SK-N-SH (cell line): ENCODE measurements around the gene HEMGN. TPM values are rescaled to one million over a fixed set of nuclear protein-coding genes. Genes with fewer than 3 reads are reported as not detected.

ENCODE experiments used
- CTCF ChIA-PET: fragments of 300-600, 350-600 bp; formaldehyde crosslinking; extraction: SDS; loops from one replicate; lab custom pipeline; 2021; lab: Yijun Ruan, JAX
- POLR2A ChIA-PET: fragments of 350-600 bp; sonication (Branson Sonifier 250); formaldehyde crosslinking; extraction: SDS; loops from one replicate; lab custom pipeline; 2020; ENCODE audit warnings: antibody characterized with exemption, inconsistent platforms; lab: Yijun Ruan, JAX
- DNase-seq: peaks from one replicate; pipeline ENCODE4 v3.0.0; 2012
- H2AFZ ChIP-seq: fragments of 200-600 bp; sonication (generic); 2 replicates; pipeline ENCODE4 v1.8.1; 2016; ENCODE audit warnings: antibody characterized with exemption, mild to moderate bottlenecking, low read depth
- H3F3A ChIP-seq: fragments of 200-600 bp; sonication (generic); replicated peaks from 2 replicates; pipeline ENCODE3; 2016; ENCODE audit warnings: antibody characterized with exemption, mild to moderate bottlenecking; ENCODE audit not compliant: insufficient read depth
- H3K27ac ChIP-seq, 2 experiments: fragments of 200-500 bp in 1 of 2; fragments of 200-600 bp in 1 of 2; sonication (Bioruptor generic) in 1 of 2; sonication (generic), shearing (Covaris generic) in 1 of 2; 2 replicates each; pipeline versions ENCODE4 v1.5.1 to v1.6.1; 2014 to 2016; ENCODE audit warnings: low read depth in 2 of 2, inconsistent platforms in 1 of 2, low read length in 1 of 2, mild to moderate bottlenecking in 1 of 2, mixed read lengths in 1 of 2
- H3K27me3 ChIP-seq: fragments of 200-600 bp; sonication (generic), shearing (Covaris generic); 2 replicates; pipeline ENCODE4 v1.6.1; 2016; ENCODE audit warnings: mixed run types; ENCODE audit not compliant: insufficient read depth
- H3K36me3 ChIP-seq, 2 experiments: fragments of 200-500 bp in 1 of 2; fragments of 200-600 bp in 1 of 2; sonication (Bioruptor generic) in 1 of 2; sonication (generic) in 1 of 2; replicated peaks in 1 of 2; 2 replicates each; pipeline versions ENCODE3 to v1.5.1; 2014 to 2016; ENCODE audit warnings: low read length in 1 of 2, mild to moderate bottlenecking in 1 of 2; ENCODE audit not compliant: insufficient read depth in 2 of 2, control insufficient read depth in 1 of 2
- H3K4me1 ChIP-seq, 2 experiments: fragments of 200-500 bp in 1 of 2; fragments of 200-600 bp in 1 of 2; sonication (Bioruptor generic) in 1 of 2; sonication (generic), shearing (Covaris generic) in 1 of 2; 2 replicates each; pipeline versions ENCODE4 v1.5.1 to v1.6.1; 2014 to 2016; ENCODE audit warnings: low read depth in 1 of 2, low read length in 1 of 2, mixed run types in 1 of 2; ENCODE audit not compliant: insufficient read depth in 2 of 2, control insufficient read depth in 1 of 2
- H3K4me2 ChIP-seq: fragments of 200-600 bp; sonication (generic), shearing (Covaris generic); 2 replicates; pipeline ENCODE4 v1.6.1; 2017; ENCODE audit warnings: mixed run types
- H3K4me3 ChIP-seq, 2 experiments: fragments of 200-500 bp in 1 of 2; fragments of 200-600 bp in 1 of 2; sonication (Bioruptor generic) in 1 of 2; sonication (generic), shearing (Covaris generic) in 1 of 2; 2 replicates each; pipeline versions ENCODE4 v1.5.1 to v1.8.1; 2014 to 2016; ENCODE audit warnings: low read depth in 2 of 2, inconsistent platforms in 1 of 2, low read length in 1 of 2, mild to moderate bottlenecking in 1 of 2, mixed read lengths in 1 of 2, moderate library complexity in 1 of 2
- H3K79me2 ChIP-seq: fragments of 200-600 bp; sonication (generic); 2 replicates; pipeline ENCODE4 v1.8.1; 2017; ENCODE audit warnings: mild to moderate bottlenecking; ENCODE audit not compliant: insufficient read depth
- H3K9ac ChIP-seq: fragments of 200-600 bp; sonication (generic); 2 replicates; pipeline ENCODE4 v1.6.1; 2017; ENCODE audit warnings: mixed run types
- H3K9me2 ChIP-seq: fragments of 200-600 bp; sonication (generic); 2 replicates; pipeline ENCODE4 v1.6.1; 2017; ENCODE audit warnings: mixed run types
- H3K9me3 ChIP-seq: fragments of 200-600 bp; sonication (generic); 2 replicates; pipeline ENCODE4 v1.6.1; 2017; ENCODE audit warnings: mixed run types, mild to moderate bottlenecking, moderate library complexity
- H4K20me1 ChIP-seq: fragments of 200-600 bp; sonication (generic); 2 replicates; pipeline ENCODE4 v1.6.1; 2017; ENCODE audit warnings: mild to moderate bottlenecking, mixed run types; ENCODE audit not compliant: insufficient read depth
- CHD2 ChIP-seq: fragments of 150-350 bp; IDR thresholded peaks from 2 replicates; pipeline ENCODE4 v1.6.1; 2018; ENCODE audit warnings: low read length; ENCODE audit not compliant: partially characterized antibody
- CTCF ChIP-seq: fragments of 200-600 bp; sonication (generic); IDR thresholded peaks from 2 replicates; pipeline ENCODE4 v1.6.1; 2017; ENCODE audit warnings: antibody characterized with exemption, mild to moderate bottlenecking, moderate library complexity
- FOSL2 ChIP-seq: IDR thresholded peaks from 2 replicates; pipeline ENCODE4 v1.4.0; 2012; ENCODE audit warnings: low read depth, mild to moderate bottlenecking, moderate library complexity, borderline replicate concordance
- FOXJ3 ChIP-seq: sonication (generic); formaldehyde crosslinking; IDR thresholded peaks from 2 replicates; pipeline ENCODE4 v1.5.1; 2020; ENCODE audit warnings: mild to moderate bottlenecking, missing genetic modification reagents
- FOXM1 ChIP-seq: IDR thresholded peaks from 2 replicates; pipeline ENCODE4 v1.4.0; 2012; ENCODE audit warnings: low read depth, mild to moderate bottlenecking
- GABPA ChIP-seq: IDR thresholded peaks from 2 replicates; pipeline ENCODE4 v1.4.0; 2012; ENCODE audit warnings: low read depth, mild to moderate bottlenecking
- GATA2 ChIP-seq: sonication (generic); formaldehyde crosslinking; IDR thresholded peaks from 2 replicates; pipeline ENCODE4 v1.5.0; 2020; ENCODE audit warnings: mild to moderate bottlenecking, missing genetic modification reagents
- JUND ChIP-seq: IDR thresholded peaks from 2 replicates; pipeline ENCODE4 v1.4.0; 2012
- MEF2A ChIP-seq: IDR thresholded peaks from 2 replicates; pipeline ENCODE4 v1.4.0; 2012; ENCODE audit warnings: low read depth, borderline replicate concordance
- MXI1 ChIP-seq: IDR thresholded peaks from 2 replicates; pipeline ENCODE4 v1.6.1; 2012; ENCODE audit warnings: mild to moderate bottlenecking, low read depth, low read length, improper control_type of control experiment
- NFIC ChIP-seq: IDR thresholded peaks from 2 replicates; pipeline ENCODE4 v1.4.0; 2012; ENCODE audit warnings: borderline replicate concordance
- RAD21 ChIP-seq: IDR thresholded peaks from 2 replicates; pipeline ENCODE4 v1.6.1; 2012; ENCODE audit warnings: mild to moderate bottlenecking, low read length
- RFX5 ChIP-seq: IDR thresholded peaks from 2 replicates; pipeline ENCODE4 v1.6.1; 2012; ENCODE audit warnings: mild to moderate bottlenecking, improper control_type of control experiment, low read length
- SMC3 ChIP-seq: IDR thresholded peaks from 2 replicates; pipeline ENCODE4 v1.6.1; 2012; ENCODE audit warnings: low read depth, low read length, improper control_type of control experiment
- TAF1 ChIP-seq: IDR thresholded peaks from 2 replicates; pipeline ENCODE4 v1.6.1; 2012; ENCODE audit warnings: low read depth, mild to moderate bottlenecking, low read length, moderate library complexity, borderline replicate concordance
- TCF12 ChIP-seq: IDR thresholded peaks from 2 replicates; pipeline ENCODE4 v1.4.0; 2012
- TEAD4 ChIP-seq: IDR thresholded peaks from 2 replicates; pipeline ENCODE4 v1.4.0; 2012; ENCODE audit warnings: mild to moderate bottlenecking, borderline replicate concordance; ENCODE audit not compliant: insufficient read depth
- USF1 ChIP-seq: IDR thresholded peaks from 2 replicates; pipeline ENCODE4 v1.4.0; 2012; ENCODE audit warnings: low read depth, borderline replicate concordance
- USF2 ChIP-seq: fragments of 150-350 bp; IDR thresholded peaks from 2 replicates; pipeline ENCODE4 v1.6.1; 2017; ENCODE audit warnings: antibody characterized with exemption, low read length, low read depth, borderline replicate concordance
- YY1 ChIP-seq: IDR thresholded peaks from 2 replicates; pipeline ENCODE4 v1.4.0; 2012; ENCODE audit warnings: low read depth, mild to moderate bottlenecking
- WGBS: methylation state at CpG from one replicate; pipeline ENCODE4 v1.1.6; 2017; ENCODE audit warnings: low lambda C conversion rate; 5-methylcytosine and 5-hydroxymethylcytosine counted together
- polyA plus RNA-seq, 3 experiments: library from polyadenylated mRNA; depleted of rRNA; stranded (reverse); fragments of >200 nt; gene quantifications; 2 replicates each; pipeline ENCODE4 v1.2.3, GENCODE V29; 2012
- TF ChIP-seq, protein P1 (sequence below): IDR thresholded peaks from 2 replicates; pipeline ENCODE4 v1.4.0; 2012; ENCODE audit warnings: low read depth

The HEMGN gene
- polyA plus RNA-seq, 1 of the 3 experiments (the other 2 are of a cell fraction): not detected

GRCh38 chr9:97966493-97966892 is 28.5 kb upstream of the HEMGN start:
- Histone ChIP-seq H3K4me3 (no peak overlapping the region), H3K79me2 (no peaks in the 10 kb centered on the region), H3K9me2 (no peaks in the 10 kb centered on the region)
- POLR2A ChIA-PET: no interaction called here
- TF ChIP-seq GABPA: no peak
- TF ChIP-seq MXI1: no peak
- no peak for TF ChIP-seq FOXM1
- no peak for TF ChIP-seq RFX5
- no peak for TF ChIP-seq CTCF
- TF ChIP-seq NFIC: no peak
- no peak for TF ChIP-seq TCF12
- TF ChIP-seq SMC3: no peak
- no peak for TF ChIP-seq FOXJ3 (CRISPR knock-in tag)
- no peak for TF ChIP-seq RAD21
- no peak for TF ChIP-seq MEF2A
- no peak for TF ChIP-seq GATA2 (CRISPR knock-in tag)
- TF ChIP-seq YY1: no peak
- no peak for TF ChIP-seq USF1
- no peak for TF ChIP-seq JUND
- TF ChIP-seq, all 33 proteins: peak for 0
- no peaks in the 10 kb centered on the region for H3K4me1 ChIP-seq
- no peak for DNase-seq
- no peak overlapping the region for H2AFZ ChIP-seq
- H3K9ac ChIP-seq: no peak overlapping the region
- no peaks in the 10 kb centered on the region for H3F3A ChIP-seq
- WGBS: 40% methylated on average over 1 of the region's 1 CpG
- peaks cover 20% of the 10 kb centered on the region; the same call in 1 of the 2 replicates for H3K27me3 ChIP-seq
- no peaks in the 10 kb centered on the region for H3K36me3 ChIP-seq
- H3K27ac ChIP-seq: no peak overlapping the region
- no peaks in the 10 kb centered on the region for H4K20me1 ChIP-seq
- H3K4me2 ChIP-seq: no peak overlapping the region
- H3K9me3 ChIP-seq: no peaks in the 10 kb centered on the region
- CTCF ChIA-PET: interaction anchor here (1.0 kb wide), 1 partner anchor 11 kb away, joined by 3 read pairs; no protein-coding TSS in a partner anchor

DNA sequence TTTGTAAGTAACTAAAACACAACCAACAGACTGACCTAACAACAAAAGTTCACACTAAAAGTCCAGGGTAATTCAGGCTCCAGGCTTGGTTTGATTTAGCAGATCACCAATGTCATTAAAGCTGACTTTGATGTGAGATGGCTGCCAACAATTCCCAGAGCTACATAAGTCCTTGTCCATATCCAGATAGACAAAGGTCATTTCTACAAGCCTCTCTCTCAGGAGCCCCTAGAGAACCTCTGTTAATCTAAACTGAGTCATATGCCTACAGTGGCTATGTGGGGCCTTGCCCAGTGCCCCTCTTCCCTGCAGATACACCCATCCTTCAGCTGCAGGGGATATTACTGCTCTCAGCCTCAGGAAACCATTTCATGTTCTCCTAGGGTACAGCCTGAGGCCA is 26.9 kb upstream of the HEMGN start:
- H3K36me3 ChIP-seq: no peaks in the 10 kb centered on the region
- peaks cover 20% of the 10 kb centered on the region; the same call in 1 of the 2 replicates for H3K27me3 ChIP-seq
- H3K9ac ChIP-seq: no peak overlapping the region
- DNase-seq: no peak
- no peak overlapping the region for H3K4me2 ChIP-seq
- no peak overlapping the region for H3K4me3 ChIP-seq
- H4K20me1 ChIP-seq: no peaks in the 10 kb centered on the region
- POLR2A ChIA-PET: no interaction called here
- CTCF ChIA-PET: interaction anchor here (1.0 to 2.0 kb wide), 3 partner anchors 10 to 41 kb away, joined by 3 to 6 read pairs (median 4); no protein-coding TSS in a partner anchor
- H3F3A ChIP-seq: no peaks in the 10 kb centered on the region
- no peaks in the 10 kb centered on the region for H3K79me2 ChIP-seq
- H3K9me3 ChIP-seq: no peaks in the 10 kb centered on the region
- H2AFZ ChIP-seq: no peak overlapping the region
- H3K4me1 ChIP-seq: no peaks in the 10 kb centered on the region
- H3K27ac ChIP-seq: no peak overlapping the region
- no peaks in the 10 kb centered on the region for H3K9me2 ChIP-seq
- TF ChIP-seq TEAD4: no peak
- no peak for TF ChIP-seq TCF12
- no peak for TF ChIP-seq USF2
- no peak for TF ChIP-seq FOXJ3 (CRISPR knock-in tag)
- TF ChIP-seq FOSL2: no peak
- TF ChIP-seq CTCF: no peak
- no peak for TF ChIP-seq CHD2
- TF ChIP-seq TAF1: no peak
- TF ChIP-seq, protein P1, sequence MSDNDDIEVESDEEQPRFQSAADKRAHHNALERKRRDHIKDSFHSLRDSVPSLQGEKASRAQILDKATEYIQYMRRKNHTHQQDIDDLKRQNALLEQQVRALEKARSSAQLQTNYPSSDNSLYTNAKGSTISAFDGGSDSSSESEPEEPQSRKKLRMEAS: no peak
- no peak for TF ChIP-seq SMC3
